Endothelial cell of umbilical vein (primary cell): Measurements from ENCODE around the gene TNKS1BP1. TPM values are rescaled to one million over a fixed set of nuclear protein-coding genes. Genes with fewer than 3 reads are reported as not detected.

ENCODE experiments used
- BruUV-seq: library from RNA; stranded (reverse); fragments of 400-500 nt; replicated peaks from 2 replicates; lab custom pipeline; 2021; lab: Mats Ljungman, UMichigan
- CTCF ChIA-PET: fragments of 300-600, 350-600 bp; sonication (Branson Sonifier 250); formaldehyde crosslinking; loops from one replicate; lab custom pipeline; 2021; ENCODE audit warnings: antibody characterized with exemption, inconsistent platforms; lab: Charles Lee
- POLR2A ChIA-PET: fragments of 300-600, 350-600 bp; sonication (Branson Sonifier 250); formaldehyde crosslinking; loops from one replicate; lab custom pipeline; 2021; ENCODE audit warnings: antibody characterized with exemption, inconsistent platforms; lab: Charles Lee
- DNase-seq: peaks from one replicate; pipeline ENCODE4 v3.0.0-alpha.2; 2011; ENCODE audit warnings: low read depth, low spot score
- FAIRE-seq: peaks from 2 replicates; lab custom pipeline; 2011; peaks lifted over from hg19 to GRCh38; lab: Jason Lieb, UNC
- H2AFZ ChIP-seq: 2 replicates; pipeline ENCODE4 v1.6.0; 2012; ENCODE audit warnings: low read depth, low read length, control low read depth, inconsistent platforms
- H3K27ac ChIP-seq: 2 replicates; pipeline ENCODE4 v1.5.1; 2011; ENCODE audit warnings: low read depth, mild to moderate bottlenecking, control low read depth, low read length, moderate library complexity; ENCODE audit not compliant: insufficient read depth
- H3K27me3 ChIP-seq, 2 experiments: 2 replicates each; pipeline versions ENCODE4 v1.6.0 to v1.6.1; 2011; ENCODE audit warnings: low read length in 2 of 2, mixed read lengths in 1 of 2; ENCODE audit not compliant: control insufficient read depth in 2 of 2, insufficient read depth in 2 of 2
- H3K36me3 ChIP-seq, 2 experiments: 2 replicates in 1 of 2; 3 replicates in 1 of 2; pipeline ENCODE4 v1.5.1; 2011; ENCODE audit warnings: low read length in 2 of 2, mild to moderate bottlenecking in 1 of 2, moderate library complexity in 1 of 2; ENCODE audit not compliant: control insufficient read depth in 2 of 2, insufficient read depth in 2 of 2; ENCODE audit errors: extremely low read depth in 1 of 2
- H3K4me1 ChIP-seq: 3 replicates; pipeline ENCODE4 v1.5.1; 2011; ENCODE audit warnings: mild to moderate bottlenecking, low read length; ENCODE audit not compliant: control insufficient read depth, insufficient read depth; ENCODE audit errors: extremely low read depth
- H3K4me2 ChIP-seq: 2 replicates; pipeline ENCODE4 v1.6.1; 2011; ENCODE audit warnings: low read length, control low read depth, mixed read lengths; ENCODE audit not compliant: insufficient read depth
- H3K4me3 ChIP-seq, 3 experiments: fragments of 200-600 bp in 1 of 3; sonication (generic), shearing (Covaris generic) in 1 of 3; replicated peaks in 1 of 3; 2 replicates each; pipeline ENCODE4 v1.5.1; 2011 to 2016; ENCODE audit warnings: control low read depth in 3 of 3, low read length in 3 of 3, mild to moderate bottlenecking in 2 of 3, inconsistent platforms in 1 of 3, low read depth in 1 of 3, moderate library complexity in 1 of 3; ENCODE audit not compliant: insufficient read depth in 1 of 3
- H3K79me2 ChIP-seq: 2 replicates; pipeline ENCODE4 v1.6.0; 2012; ENCODE audit warnings: low read length, inconsistent platforms; ENCODE audit not compliant: control insufficient read depth, insufficient read depth
- H3K9ac ChIP-seq: replicated peaks from 2 replicates; pipeline ENCODE3; 2011; ENCODE audit warnings: low read length, control low read depth; ENCODE audit not compliant: insufficient read depth; ENCODE audit errors: extremely low read depth
- H3K9me1 ChIP-seq: replicated peaks from 3 replicates; pipeline ENCODE4 v1.6.0; 2011; ENCODE audit warnings: mild to moderate bottlenecking, low read length; ENCODE audit not compliant: control insufficient read depth, insufficient read depth; ENCODE audit errors: extremely low read depth
- H3K9me3 ChIP-seq: replicated peaks from 2 replicates; pipeline ENCODE4 v1.5.1; 2012; ENCODE audit warnings: low read length, inconsistent platforms; ENCODE audit not compliant: control insufficient read depth, insufficient read depth
- H4K20me1 ChIP-seq: replicated peaks from 2 replicates; pipeline ENCODE3; 2011; ENCODE audit warnings: mild to moderate bottlenecking, low read length; ENCODE audit not compliant: control insufficient read depth, insufficient read depth; ENCODE audit errors: extremely low read depth
- CTCF ChIP-seq, 2 donors: IDR thresholded peaks; 1 replicate in 1 of 2; 2 replicates in 1 of 2; pipeline ENCODE4 v1.5.1; 2011; ENCODE audit warnings: low read length in 2 of 2, mild to moderate bottlenecking in 2 of 2, moderate library complexity in 2 of 2, control low read depth in 1 of 2, inconsistent platforms in 1 of 2, low read depth in 1 of 2; ENCODE audit not compliant: insufficient read depth in 1 of 2; ENCODE audit errors: extremely low read depth in 1 of 2
- EZH2 ChIP-seq: IDR thresholded peaks from 2 replicates; pipeline ENCODE4 v1.6.1; 2012; ENCODE audit warnings: borderline replicate concordance, low read depth, mild to moderate bottlenecking, moderate library complexity, low read length, inconsistent platforms; ENCODE audit not compliant: severe bottlenecking
- FOS ChIP-seq: IDR thresholded peaks from 2 replicates; pipeline ENCODE4 v1.6.1; 2011; ENCODE audit warnings: mild to moderate bottlenecking, low read length, moderate library complexity, borderline replicate concordance; ENCODE audit not compliant: insufficient read depth
- GATA2 ChIP-seq: IDR thresholded peaks from 2 replicates; pipeline ENCODE4 v1.7.0; 2011; ENCODE audit warnings: low read depth, mild to moderate bottlenecking, moderate library complexity, mixed read lengths, low read length; ENCODE audit not compliant: insufficient read length, insufficient read depth
- JUN ChIP-seq: IDR thresholded peaks from 2 replicates; pipeline ENCODE4 v1.6.1; 2011; ENCODE audit warnings: borderline replicate concordance, low read depth; ENCODE audit not compliant: insufficient read length, insufficient read depth
- MAX ChIP-seq: IDR thresholded peaks from 2 replicates; pipeline ENCODE4 v1.6.1; 2011; ENCODE audit not compliant: insufficient read depth, insufficient read length
- MYC ChIP-seq: IDR thresholded peaks from one replicate; pipeline ENCODE4 v1.6.1; 2011; ENCODE audit warnings: mild to moderate bottlenecking, low read depth, low read length
- POLR2A ChIP-seq: IDR thresholded peaks from 2 replicates; pipeline ENCODE4 v1.6.1; 2012; ENCODE audit warnings: low read depth, mild to moderate bottlenecking, control low read depth, low read length
- POLR2AphosphoS5 ChIP-seq: IDR thresholded peaks from 2 replicates; pipeline ENCODE4 v1.6.1; 2012; ENCODE audit warnings: low read depth, mild to moderate bottlenecking, control low read depth, low read length, moderate library complexity; ENCODE audit not compliant: insufficient read depth
- dilution Hi-C: fragments of 300-500 bp; cut with MboI; formaldehyde crosslinking; loops from one replicate; pipeline ENCODE4 v1.15.0; 2019; ENCODE audit warnings: low sequenced_read_pairs; ENCODE audit not compliant: extremely low pct_ligation_motif_present
- intact Hi-C: fragments of 100-400 bp; cut with micrococcal nuclease; formaldehyde crosslinking; loops from one replicate; pipeline ENCODE4 v1.10.0; 2022
- polyA plus RNA-seq, 4 experiments: library from polyadenylated mRNA; depleted of rRNA in 3 of 4; stranded (reverse) in 3 of 4; unstranded in 1 of 4; fragments of >200 nt; gene quantifications; 2 replicates each; pipeline versions ENCODE4 v1.2.1 to v1.2.3, GENCODE V29; 2011 to 2012; ENCODE audit warnings: missing spikeins in 1 of 4
- total RNA-seq: library from RNA; stranded (reverse); gene quantifications from 2 replicates; pipeline ENCODE4 v1.2.3, GENCODE V29; 2021

TNKS1BP1 gene
- total and polyA plus RNA-seq, 2 donors (not counting 3 experiments of a cell fraction or from before 2014, with no cell fraction given): 54.6 to 111 TPM

- TF ChIP-seq MAX (no peak), POLR2AphosphoS5 (no peak), GATA2 (no peak), MYC (no peak), POLR2A (no peak), EZH2 (no peak), CTCF (IDR thresholded peaks at IDR 0.05; ENCODE audit: extremely low read depth in 1 of 2, insufficient read depth in 1 of 2, low read depth in 1 of 2, low read length in 2 of 2) (no peak), FOS (no peak), JUN (no peak)
- Histone ChIP-seq H3K36me3 (peaks cover 19 to 23% of the 10 kb centered on the region in 2 experiments), H3K9me1 (no peaks in the 10 kb centered on the region), H4K20me1 (no peaks in the 10 kb centered on the region), H3K9me3 (no peaks in the 10 kb centered on the region), H3K79me2 (peaks cover 28% of the 10 kb centered on the region), H3K9ac (peak overlapping the region; percentile 85), H3K4me3 (peak overlapping the region; percentile 58 to 82 (median 61)), H3K4me1 (peaks cover 17% of the 10 kb centered on the region), H3K27me3 (peaks cover 4 to 8% of the 10 kb centered on the region in 2 experiments), H3K4me2 (peak overlapping the region; percentile 61), H2AFZ (peak overlapping the region; percentile 65), H3K27ac (peak overlapping the region; percentile 54)
- intact Hi-C loops: loop anchor here (1.0 to 5.0 kb wide), 4 partner anchors 10 to 332 kb away; partner anchors contain the start of gene ZDHHC5
- ChIA-PET POLR2A (interaction anchor here (1.1 kb wide), 1 partner anchor 9 kb away, joined by 4 read pairs; no protein-coding TSS in a partner anchor), CTCF (interaction anchor here (1.1 to 1.6 kb wide), 7 partner anchors 11 to 494 kb away, joined by 3 to 10 read pairs (median 5); no protein-coding TSS in a partner anchor)
- no TSS peak for BruUV-seq
- dilution Hi-C loops: no loop called here
- FAIRE-seq: no peak
- no peak for DNase-seq
Observed at GRCh38 chr11:57335023-57335342, 10.2 kb upstream of the TNKS1BP1 start.
